ENCODE data around the gene HIF1AN.

Gene HIF1AN

GRCh38 chr10:100522107-100522801, 13.5 kb upstream of the HIF1AN start:
- no peak for DNase-seq

- DNase-seq: no peak
These were observed 12.8 kb upstream of the HIF1AN start for GRCh38 chr10:100522945-100523344.

GRCh38 chr10:100524206-100524605, 11.5 kb upstream of the HIF1AN start:
- no peak for DNase-seq

GRCh38 chr10:100524638-100525037, 11.1 kb upstream of the HIF1AN start:
- no peak for DNase-seq

GRCh38 chr10:100528123-100528886, 7.4 kb upstream of the HIF1AN start:
- peak in 2 of 4 experiments; percentile 14 to 38 for DNase-seq

GRCh38 chr10:100528921-100529474, 6.7 kb upstream of the HIF1AN start:
- DNase-seq: peak; percentile 21 to 41 (median 38)

GRCh38 chr10:100529475-100530298, 6.1 kb upstream of the HIF1AN start, which contains the start of gene NDUFB8:
Gene NDUFB8 (minus strand): TSS chr10:100529871. CDS start chr10:100529851, 20 bp downstream.
- peak; percentile 87 to 96 (median 92) for DNase-seq

GRCh38 chr10:100531761-100532160, 4.0 kb upstream of the HIF1AN start:
- DNase-seq: no peak

- no peak for DNase-seq
These were observed 1.0 kb upstream of the HIF1AN start for GRCh38 chr10:100534726-100535125.

GRCh38 chr10:100535338-100535714, 417 bp upstream of the HIF1AN start:
- DNase-seq: no peak

- no peak for DNase-seq
These were observed 1.7 kb downstream of the HIF1AN start for GRCh38 chr10:100537475-100537874.

GRCh38 chr10:100544950-100545349, 9.2 kb downstream of the HIF1AN start:
- DNase-seq: no peak

GRCh38 chr10:100551196-100551595, 15.5 kb downstream of the HIF1AN start:
- peak; percentile 30 to 62 (median 59) for DNase-seq

GRCh38 chr10:100551738-100552137, 16.0 kb downstream of the HIF1AN start:
- no peak for DNase-seq

GRCh38 chr10:100553929-100554328, 18.2 kb downstream of the HIF1AN start:
- DNase-seq: no peak

- no peak for DNase-seq
These were observed 19.2 kb downstream of the HIF1AN start for GRCh38 chr10:100554902-100555301.

GRCh38 chr10:100560248-100560647, 24.5 kb downstream of the HIF1AN start:
- DNase-seq: no peak

GRCh38 chr10:100561005-100561404, 25.3 kb downstream of the HIF1AN start:
- DNase-seq: no peak

GRCh38 chr10:100562008-100562672, 26.4 kb downstream of the HIF1AN start:
- DNase-seq: peak; percentile 87 to 94 (median 90)

- no peak for DNase-seq
These were observed 29.7 kb downstream of the HIF1AN start for GRCh38 chr10:100565206-100565985.

GRCh38 chr10:100566561-100566960, 30.8 kb downstream of the HIF1AN start:
- DNase-seq: no peak

Data from suppressor macrophage (primary cell).